ENCODE data around the gene GRN. TPM values are rescaled to one million over a fixed set of nuclear protein-coding genes. Genes with fewer than 3 reads are reported as not detected.
"Not testable (repeated sequence)": the region's sequence is repeated elsewhere in the genome, so short reads cannot be mapped to it uniquely, and the experiment has no call there.

The GRN gene
- total RNA-seq, 4 donors from 2014 or later = 159 to 223 (median 188) TPM

DNA sequence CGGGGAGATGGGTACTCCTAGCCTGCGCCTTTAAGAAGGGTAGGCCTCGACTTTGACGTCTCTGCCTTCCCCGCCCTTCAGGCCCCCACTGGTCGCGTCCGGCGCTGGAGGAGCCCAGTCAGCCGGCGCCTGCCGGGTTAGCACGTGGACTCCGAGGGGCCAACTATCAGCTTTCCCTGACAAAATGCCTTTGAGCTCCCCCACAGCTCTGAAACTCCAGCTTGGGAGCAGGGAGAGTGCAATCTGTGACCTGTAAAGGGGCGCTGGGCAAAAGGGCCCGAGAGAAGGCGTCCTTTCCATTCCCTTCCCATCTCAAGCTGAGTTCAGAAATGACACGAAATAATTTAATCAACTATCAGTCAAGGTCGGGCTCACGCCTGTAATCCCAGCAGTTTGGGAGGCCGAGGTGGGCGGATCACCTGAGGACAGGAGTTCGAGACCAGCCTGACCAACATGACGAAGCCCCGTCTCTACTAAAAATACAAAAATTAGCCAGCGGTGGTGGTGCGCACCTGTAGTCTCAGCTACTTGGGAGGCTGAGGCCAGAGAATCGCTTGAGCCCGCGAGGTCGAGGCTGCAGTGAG, 18.1 kb upstream of the GRN start:
- peak; percentile 90 to 96 for DNase-seq (ENCODE audit: low spot score in 2 of 2)
- TF ChIP-seq CTCF (IDR thresholded peaks at IDR 0.05) (peak in 2 of 5 experiments; percentile 26 to 80), POLR2A (IDR thresholded peaks at IDR 0.05) (no peak), EP300 (IDR thresholded peaks at IDR 0.05) (peak; percentile 91 to 92)
- Histone ChIP-seq H3K4me1 (peaks cover 0 to 49% (median 18%) of the 10 kb centered on the region in 4 donors), H3K4me3 (peak overlapping the region in 3 of 4 donors; percentile 84 to 99 (median 93)), H3K36me3 (peaks cover 0 to 8% (median 0%) of the 10 kb centered on the region in 3 donors), H3K27ac (peak overlapping the region in 3 of 4 donors; percentile 79 to 93 (median 91)), H3K9me3 (no peaks in the 10 kb centered on the region), H3K27me3 (no peaks in the 10 kb centered on the region)
- 23% methylated on average over 31 of the region's 31 CpGs for WGBS, 2 donors

- Histone ChIP-seq H3K4me3 (no peak overlapping the region), H3K36me3 (no peaks in the 10 kb centered on the region), H3K9me3 (no peaks in the 10 kb centered on the region), H3K4me1 (peaks cover 0 to 41% (median 15%) of the 10 kb centered on the region in 4 donors), H3K27ac (no peak overlapping the region), H3K27me3 (no peaks in the 10 kb centered on the region)
- DNase-seq (ENCODE audit: low spot score in 2 of 2) = no peak
- WGBS, 2 donors = 75 to 76% methylated on average over 7 of the region's 7 CpGs
- TF ChIP-seq POLR2A (IDR thresholded peaks at IDR 0.05) (no peak), CTCF (IDR thresholded peaks at IDR 0.05) (no peak), EP300 (IDR thresholded peaks at IDR 0.05) (no peak)
These were observed 17.2 kb upstream of the GRN start for GRCh38 chr17:44327715-44328449.

DNA sequence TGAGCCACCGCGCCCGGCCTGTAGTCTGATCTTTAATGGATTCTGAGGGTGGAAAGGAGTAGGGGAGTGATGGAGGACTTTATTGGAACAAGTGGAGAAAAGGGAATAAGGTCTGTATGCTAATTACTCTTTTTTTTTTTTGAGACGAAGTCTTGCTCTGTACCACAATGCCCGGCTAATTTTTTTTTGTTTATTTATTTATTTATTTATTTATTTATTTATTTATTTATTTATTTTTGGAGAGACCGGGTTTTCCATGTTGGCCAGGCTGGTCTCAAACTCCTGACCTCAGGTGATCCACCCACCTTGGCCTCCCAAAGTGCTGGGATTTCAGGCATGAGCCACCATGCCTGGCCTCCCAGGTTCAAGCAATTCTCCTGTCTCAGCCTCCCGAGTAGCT, 15.6 kb upstream of the GRN start:
- not testable (repeated sequence) for H3K36me3 ChIP-seq; H3K9me3 ChIP-seq; DNase-seq (ENCODE audit: low spot score in 2 of 2); H3K27me3 ChIP-seq; H3K27ac ChIP-seq; H3K4me3 ChIP-seq
- peaks cover 0 to 29% (median 2%) of the 10 kb centered on the region in 4 donors for H3K4me1 ChIP-seq
- 83 to 84% methylated on average over 7 of the region's 7 CpGs for WGBS, 2 donors

- H3K4me3 ChIP-seq; DNase-seq (ENCODE audit: low spot score in 2 of 2); H3K27ac ChIP-seq; H3K27me3 ChIP-seq; H3K36me3 ChIP-seq; H3K9me3 ChIP-seq: not testable (repeated sequence)
- H3K4me1 ChIP-seq = peaks cover 0 to 26% (median 2%) of the 10 kb centered on the region in 4 donors
- 81 to 89% methylated on average over 5 of the region's 5 CpGs for WGBS, 2 donors
These were observed 14.8 kb upstream of the GRN start for GRCh38 chr17:44330263-44330662.

DNA sequence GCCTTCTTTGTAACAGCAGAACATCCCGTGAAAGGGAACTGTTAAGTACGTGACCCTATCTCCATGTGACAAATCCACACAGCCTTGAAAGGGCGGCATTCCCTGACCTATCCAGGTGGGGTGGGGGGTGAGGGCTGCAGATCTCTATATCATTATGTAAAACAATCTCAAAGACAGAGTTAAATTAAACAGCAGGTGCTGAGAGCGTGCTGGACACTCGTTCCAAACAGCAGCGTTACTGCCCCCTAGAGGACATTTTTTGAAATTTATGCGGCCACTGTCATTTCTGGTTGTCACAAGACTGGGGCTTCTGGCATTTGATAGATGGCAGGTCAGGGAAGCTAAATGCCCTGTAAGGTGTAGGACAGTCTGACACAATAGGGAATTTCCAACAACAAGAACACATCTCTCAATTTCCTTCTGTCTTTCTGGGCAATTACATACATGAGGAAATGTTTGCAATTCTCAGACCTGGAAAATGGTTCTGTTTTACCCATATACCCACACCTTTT, 13.8 kb upstream of the GRN start:
- H3K36me3 ChIP-seq = no peaks in the 10 kb centered on the region
- H3K9me3 ChIP-seq = no peaks in the 10 kb centered on the region
- TF ChIP-seq CTCF (IDR thresholded peaks at IDR 0.05) (peak; percentile 74 to 86 (median 77)), POLR2A (IDR thresholded peaks at IDR 0.05) (no peak), EP300 (IDR thresholded peaks at IDR 0.05) (peak in 1 of 2 donors; percentile 21)
- H3K4me1 ChIP-seq = peaks cover 0 to 16% (median 2%) of the 10 kb centered on the region in 4 donors
- no peak overlapping the region for H3K27ac ChIP-seq
- DNase-seq (ENCODE audit: low spot score in 2 of 2) = peak in 1 of 2 donors; percentile 93
- H3K27me3 ChIP-seq = peaks cover 0 to 5% of the 10 kb centered on the region in 2 donors
- WGBS, 2 donors = 3% methylated on average over 7 of the region's 7 CpGs
- H3K4me3 ChIP-seq = no peak overlapping the region

DNA sequence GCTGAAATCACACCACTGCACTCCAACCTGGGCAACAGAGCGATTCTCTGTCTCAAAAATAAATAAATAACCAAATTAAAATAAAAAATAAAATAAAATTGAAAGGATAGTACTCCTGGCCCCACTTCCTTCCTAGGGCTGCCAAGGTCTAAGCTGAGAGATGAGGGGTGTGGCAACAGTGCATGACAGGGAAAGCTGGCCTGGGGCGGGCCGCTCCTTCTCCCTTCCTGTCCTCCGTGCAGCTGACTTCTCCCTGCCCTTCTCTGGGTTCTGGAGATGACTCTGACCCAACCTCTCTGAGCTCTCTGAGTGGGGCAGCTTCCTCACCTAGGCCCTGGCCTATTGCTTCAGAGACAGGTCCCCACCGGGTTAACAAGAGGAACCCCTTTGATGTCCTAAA, 11.7 kb upstream of the GRN start:
- Histone ChIP-seq H3K36me3 (no peaks in the 10 kb centered on the region), H3K27me3 (peaks cover 0 to 9% of the 10 kb centered on the region in 2 donors), H3K4me3 (no peak overlapping the region), H3K27ac (no peak overlapping the region), H3K4me1 (peaks cover 0 to 8% (median 0%) of the 10 kb centered on the region in 4 donors), H3K9me3 (no peaks in the 10 kb centered on the region)
- DNase-seq (ENCODE audit: low spot score in 2 of 2) = no peak
- WGBS, 2 donors = 66 to 72% methylated on average over 5 of the region's 5 CpGs
- no peak for TF ChIP-seq EP300 (IDR thresholded peaks at IDR 0.05)
- no peak for TF ChIP-seq CTCF (IDR thresholded peaks at IDR 0.05)
- TF ChIP-seq POLR2A (IDR thresholded peaks at IDR 0.05) = no peak
